GM18508 (cell line): ENCODE results near the gene HCRTR1.

ENCODE experiments used
- ATAC-seq: cut with Tn5 transposase; IDR thresholded peaks from one replicate; pipeline ENCODE4 v1.9.1; 2021; ENCODE audit warnings: moderate number of reproducible peaks; ENCODE audit not compliant: insufficient read depth, unreplicated experiment

The HCRTR1 gene

GRCh38 chr1:31646259-31646960 lies 28.9 kb downstream of the HCRTR1 start:
- no peak for ATAC-seq

GRCh38 chr1:31647106-31647505 lies 29.6 kb downstream of the HCRTR1 start:
- ATAC-seq = no peak

- ATAC-seq = no peak
Measured at GRCh38 chr1:31648190-31648589, 30.7 kb downstream of the HCRTR1 start.

GRCh38 chr1:31648641-31649357 lies 31.3 kb downstream of the HCRTR1 start:
- ATAC-seq = no peak

- no peak for ATAC-seq
Measured at GRCh38 chr1:31650161-31651088, 32.9 kb downstream of the HCRTR1 start.

- no peak for ATAC-seq
Measured at GRCh38 chr1:31651089-31651420, 33.6 kb downstream of the HCRTR1 start.

GRCh38 chr1:31651766-31652165 lies 34.3 kb downstream of the HCRTR1 start:
- ATAC-seq = no peak

GRCh38 chr1:31652891-31653499 lies 35.5 kb downstream of the HCRTR1 start:
- ATAC-seq = no peak

- ATAC-seq = no peak
Measured at GRCh38 chr1:31653717-31654473, 36.4 kb downstream of the HCRTR1 start.

- ATAC-seq = no peak
Measured at GRCh38 chr1:31654474-31654776, 36.9 kb downstream of the HCRTR1 start.

GRCh38 chr1:31655104-31655503 lies 37.6 kb downstream of the HCRTR1 start:
- ATAC-seq = no peak

- ATAC-seq = no peak
Measured at GRCh38 chr1:31655756-31656155, 38.3 kb downstream of the HCRTR1 start.

GRCh38 chr1:31657020-31657804 lies 39.7 kb downstream of the HCRTR1 start:
- no peak for ATAC-seq

- no peak for ATAC-seq
Measured at GRCh38 chr1:31657972-31658510, 40.6 kb downstream of the HCRTR1 start.

- no peak for ATAC-seq
Measured at GRCh38 chr1:31658721-31659120, 41.2 kb downstream of the HCRTR1 start.

- ATAC-seq = no peak
Measured at GRCh38 chr1:31659889-31660288, 42.4 kb downstream of the HCRTR1 start.

GRCh38 chr1:31660871-31661455 lies 43.5 kb downstream of the HCRTR1 start:
- no peak for ATAC-seq

- ATAC-seq = no peak
Measured at GRCh38 chr1:31661856-31662255, 44.4 kb downstream of the HCRTR1 start.

GRCh38 chr1:31662463-31662862 lies 45.0 kb downstream of the HCRTR1 start:
- ATAC-seq = no peak
